GM18909 (cell line): ENCODE measurements around the gene ZNF345.

Experiments used
- ATAC-seq: cut with Tn5 transposase; IDR thresholded peaks from one replicate; pipeline ENCODE4 v1.9.1; 2021; ENCODE audit warnings: mild to moderate bottlenecking; ENCODE audit not compliant: unreplicated experiment, poor library complexity

The ZNF345 gene

DNA sequence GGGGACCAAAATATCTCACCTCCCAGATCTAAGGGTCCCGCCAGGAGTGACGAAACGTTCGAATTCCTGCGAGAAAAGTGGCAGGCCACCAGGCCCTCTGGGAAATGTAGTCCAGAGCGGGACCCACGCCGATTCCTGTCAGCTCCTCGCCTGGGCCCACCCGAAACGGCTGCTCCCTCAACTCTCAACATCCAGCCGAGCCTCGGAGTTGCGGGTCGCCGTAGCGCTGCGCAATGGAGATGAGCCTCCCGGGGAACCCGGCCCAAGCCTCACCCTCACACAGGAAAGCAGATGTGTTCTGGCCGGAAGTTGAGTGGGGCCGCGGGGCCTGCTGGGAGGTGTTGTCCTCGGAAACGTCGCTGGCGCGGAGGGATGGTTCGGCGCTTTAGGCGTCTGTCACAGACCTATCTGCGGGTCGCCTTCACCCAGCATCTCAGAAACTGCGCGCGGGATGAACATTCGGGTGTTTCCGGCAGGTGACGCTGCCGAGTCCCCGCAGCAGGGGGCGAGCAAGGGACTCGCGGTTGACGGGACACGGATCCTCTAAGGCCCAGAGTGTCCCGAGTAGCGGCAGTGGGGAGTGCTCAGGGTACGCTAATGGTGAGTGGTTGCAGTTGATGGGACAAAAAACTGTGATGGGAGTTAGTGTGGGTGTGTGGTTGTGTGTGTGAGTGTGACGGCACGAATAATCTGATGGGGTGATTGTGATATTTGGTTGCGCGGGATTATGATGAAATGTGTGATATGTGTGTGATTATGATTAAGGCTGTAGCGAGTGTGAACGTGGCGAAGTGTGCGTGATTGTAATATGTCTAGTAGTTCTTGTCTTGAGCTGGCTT lies 65.5 kb downstream of the ZNF345 start, which contains the start of the genes ZNF568 and ZNF829:
Gene ZNF568, plus strand, starts transcription at position 341 of the 839 bp plus-strand sequence. CDS start 6,439 bp downstream, outside the sequence.
Gene ZNF829, minus strand, starts transcription at position 300 of the 839 bp plus-strand sequence. CDS start 1,124 bp downstream, outside the sequence.
- ATAC-seq: peak; percentile 89

DNA sequence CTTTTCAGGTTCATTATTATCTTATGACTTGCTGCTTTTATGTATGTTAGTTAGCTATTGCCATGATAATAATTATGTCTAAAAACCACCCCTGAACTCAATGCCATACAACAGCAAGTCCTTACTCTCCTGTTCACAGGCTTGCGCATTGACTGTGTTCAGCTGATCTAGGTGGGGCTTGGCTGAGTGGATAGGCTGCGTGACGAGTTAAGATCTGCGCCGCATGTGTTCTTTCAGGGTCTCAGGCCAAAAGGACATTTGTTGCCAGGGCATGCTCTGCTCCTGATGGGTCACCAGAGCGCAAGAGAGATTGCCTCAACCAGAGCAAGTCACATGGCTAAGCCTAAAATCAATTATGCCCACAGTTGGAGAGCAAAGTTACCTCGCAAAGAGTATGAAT lies 66.3 kb downstream of the ZNF345 start:
- no peak for ATAC-seq

DNA sequence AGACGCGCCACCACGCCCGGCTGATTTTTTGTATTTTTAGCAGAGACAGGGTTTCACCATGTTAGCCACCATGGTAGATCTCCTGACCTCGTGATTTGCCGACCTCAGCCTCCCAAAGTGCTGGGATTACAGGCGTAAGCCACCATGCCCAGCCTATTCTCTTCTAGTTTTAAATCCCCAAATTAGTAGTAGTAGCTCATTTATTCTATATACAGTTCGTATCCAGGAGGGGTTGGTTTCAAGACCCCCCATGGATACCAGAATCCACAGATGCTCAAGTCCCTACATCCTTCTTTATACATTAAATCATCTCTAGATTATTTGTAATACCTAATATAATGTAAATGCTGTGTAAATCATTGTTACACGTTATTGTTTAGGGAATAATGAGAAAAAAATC lies 67.4 kb downstream of the ZNF345 start:
- no peak for ATAC-seq
